Sciatic nerve (tissue), 2 donors: ENCODE results near the gene CEP70. TPM values are rescaled to one million over a fixed set of nuclear protein-coding genes. Genes with fewer than 3 reads are reported as not detected.
"Not testable (repeated sequence)": the region's sequence is repeated elsewhere in the genome, so short reads cannot be mapped to it uniquely, and the experiment has no call there.

Source experiments
- ATAC-seq: fragments of 200-7000 bp; cut with Tn5 transposase; one replicate; pipeline ENCODE4 v1.9.1; 2020; ENCODE audit warnings: mild to moderate bottlenecking, moderate library complexity
- DNase-seq: peaks from one replicate; pipeline ENCODE4 v3.0.0-alpha.2; 2020; ENCODE audit warnings: low spot score
- intact Hi-C: fragments of 100-400 bp; cut with DNase I; formaldehyde crosslinking; loops from one replicate; pipeline ENCODE4 v1.14.2; 2022
- total RNA-seq: library from RNA; stranded (reverse); fragmentation: NEBNext Ultra II Directional; extraction: Animal tissue kit (Norgen Biotek cat#: 25700); gene quantifications from one replicate; pipeline ENCODE4 v1.2.1, GENCODE V29; 2021
- donor health status: DM: no; HTN: no; CAD: no.
- donor health status: DM: no; HTN: no; CAD: no.

The CEP70 gene
- 41.0 TPM for total RNA-seq

- DNase-seq (peak; percentile 95), ATAC-seq (peak; percentile 99)
- intact Hi-C loops = loop anchor here (5.0 kb wide), 1 partner anchor 323 kb away; no protein-coding TSS in a partner anchor
Measured at GRCh38 chr3:138594150-138594934, at the start of gene CEP70. TSS of gene CEP70 (minus strand) at chr3:138594260. CDS start at chr3:138572927, 21,333 bp downstream.

DNA sequence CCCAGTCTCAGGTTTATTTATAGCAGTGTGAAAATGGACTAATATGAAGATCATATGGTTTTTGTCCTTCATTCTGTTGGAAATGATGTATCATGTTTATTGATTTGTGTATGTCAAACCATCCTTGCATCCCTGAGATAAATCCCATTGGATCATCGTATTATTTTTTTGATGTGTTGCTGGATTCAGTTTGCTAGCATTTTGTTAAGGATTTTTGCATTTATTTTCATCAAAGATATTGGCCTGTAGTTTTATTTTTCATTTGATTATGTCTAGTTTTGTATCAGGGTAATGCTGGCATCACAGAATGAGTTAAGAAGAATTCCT, 48.8 kb upstream of the CEP70 start:
- ATAC-seq = no peak
- intact Hi-C loops = no loop called here

DNA sequence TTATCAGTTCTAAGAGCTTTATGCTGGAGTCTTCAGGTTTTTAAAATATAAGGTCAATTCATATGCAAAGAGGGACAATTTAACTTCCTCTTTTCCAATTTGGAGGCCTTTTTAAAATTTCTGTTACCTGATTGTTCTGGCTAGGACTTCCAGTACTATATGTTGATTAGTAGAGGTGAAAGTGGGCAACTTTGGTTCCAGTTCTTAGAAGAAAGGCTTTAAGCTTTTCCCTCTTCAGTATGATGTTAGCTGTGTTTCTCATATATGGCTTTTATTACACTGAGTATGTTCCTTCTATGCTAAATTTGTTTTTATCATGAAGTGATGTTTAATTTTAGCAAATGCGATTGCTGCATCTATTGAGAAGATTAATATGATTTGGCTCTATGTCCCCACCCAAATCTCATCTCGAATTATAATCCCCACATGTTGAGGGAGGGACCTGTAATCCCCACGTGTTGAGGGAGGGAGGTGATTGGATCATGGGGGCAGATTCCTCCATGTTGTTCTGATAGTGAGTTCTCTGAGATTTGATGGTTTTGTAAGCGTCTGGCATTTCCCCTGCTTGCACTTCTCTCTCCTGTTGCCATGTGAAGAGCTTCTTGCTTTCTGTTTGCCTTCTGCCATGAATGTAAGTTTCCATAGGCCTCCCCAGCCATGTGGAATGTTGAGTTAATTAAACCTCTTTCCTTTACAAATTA, 48.3 kb upstream of the CEP70 start:
- DNase-seq (no peak), ATAC-seq (no peak)
- intact Hi-C loops = no loop called here

More for the DNA sequence above, 48.8 kb upstream of the CEP70 start:
- DNase-seq = no peak

- DNase-seq (no peak), ATAC-seq (no peak)
- intact Hi-C loops = no loop called here
Measured at GRCh38 chr3:138640537-138640936, 46.5 kb upstream of the CEP70 start.

GRCh38 chr3:138638641-138639040, 44.6 kb upstream of the CEP70 start:
- DNase-seq (no peak), ATAC-seq (peak; percentile 70)
- intact Hi-C loops = no loop called here

- ATAC-seq (no peak), DNase-seq (no peak)
- intact Hi-C loops = no loop called here
Measured at GRCh38 chr3:138629526-138629925, 35.5 kb upstream of the CEP70 start.

DNA sequence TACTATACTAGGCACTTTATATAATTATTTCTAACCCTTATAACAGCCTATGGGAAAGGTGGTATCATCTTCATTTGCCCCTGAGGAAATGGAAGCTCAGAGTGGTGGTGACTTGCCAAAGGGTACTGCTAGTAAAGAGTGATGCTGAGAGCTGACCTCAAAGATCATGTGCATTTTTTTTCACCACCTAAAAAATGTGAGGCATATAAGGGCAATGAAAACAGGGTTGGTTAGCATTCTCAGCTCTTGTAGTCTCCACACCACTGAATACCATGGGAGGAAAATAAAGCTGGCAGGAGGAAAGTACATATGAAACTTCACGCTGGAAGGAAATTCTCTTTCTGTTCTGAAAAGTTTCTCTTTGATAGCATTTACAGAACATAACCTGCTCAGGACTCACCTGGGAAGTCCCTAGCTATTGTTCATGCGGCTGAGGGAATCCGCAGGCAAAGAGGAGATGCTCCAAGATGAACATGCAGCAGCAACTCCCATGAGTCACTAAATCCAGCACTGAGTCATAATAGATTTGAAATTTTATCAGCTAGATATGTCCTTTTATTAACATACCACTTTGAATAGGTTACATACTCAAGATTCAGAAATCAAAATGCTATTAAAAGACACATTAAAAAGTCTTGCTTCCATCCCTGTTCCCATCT, 31.8 kb upstream of the CEP70 start:
- intact Hi-C loops = no loop called here
- no peak for ATAC-seq
- DNase-seq = no peak

- intact Hi-C loops = no loop called here
- ATAC-seq = no peak
- DNase-seq = no peak
Measured at GRCh38 chr3:138624518-138624917, 30.5 kb upstream of the CEP70 start.

DNA sequence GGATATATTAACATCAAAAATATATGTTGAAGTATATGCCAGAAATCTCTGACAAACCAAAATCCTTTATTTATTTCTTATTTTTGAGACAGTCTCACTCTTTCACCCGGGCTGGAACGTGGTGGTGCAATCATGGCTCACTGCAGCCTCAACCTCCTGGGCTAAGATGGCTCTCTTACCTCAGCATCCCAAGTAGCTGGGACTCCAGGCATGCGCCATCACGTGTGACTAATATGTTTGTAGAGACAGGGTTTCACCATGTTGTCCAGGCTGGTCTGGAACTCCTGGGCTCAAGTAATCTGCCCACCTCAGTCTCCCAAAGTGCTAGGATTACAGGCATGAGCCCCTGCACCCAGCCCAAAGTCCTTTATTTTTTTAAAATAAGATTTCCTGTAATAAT, 26.4 kb upstream of the CEP70 start:
- ATAC-seq (no peak), DNase-seq (no peak)
- intact Hi-C loops = no loop called here

GRCh38 chr3:138615462-138615861, 21.4 kb upstream of the CEP70 start:
- intact Hi-C loops = no loop called here
- DNase-seq (no peak), ATAC-seq (no peak)

GRCh38 chr3:138609898-138610266, 15.8 kb upstream of the CEP70 start:
- DNase-seq (no peak), ATAC-seq (no peak)
- intact Hi-C loops = no loop called here

DNA sequence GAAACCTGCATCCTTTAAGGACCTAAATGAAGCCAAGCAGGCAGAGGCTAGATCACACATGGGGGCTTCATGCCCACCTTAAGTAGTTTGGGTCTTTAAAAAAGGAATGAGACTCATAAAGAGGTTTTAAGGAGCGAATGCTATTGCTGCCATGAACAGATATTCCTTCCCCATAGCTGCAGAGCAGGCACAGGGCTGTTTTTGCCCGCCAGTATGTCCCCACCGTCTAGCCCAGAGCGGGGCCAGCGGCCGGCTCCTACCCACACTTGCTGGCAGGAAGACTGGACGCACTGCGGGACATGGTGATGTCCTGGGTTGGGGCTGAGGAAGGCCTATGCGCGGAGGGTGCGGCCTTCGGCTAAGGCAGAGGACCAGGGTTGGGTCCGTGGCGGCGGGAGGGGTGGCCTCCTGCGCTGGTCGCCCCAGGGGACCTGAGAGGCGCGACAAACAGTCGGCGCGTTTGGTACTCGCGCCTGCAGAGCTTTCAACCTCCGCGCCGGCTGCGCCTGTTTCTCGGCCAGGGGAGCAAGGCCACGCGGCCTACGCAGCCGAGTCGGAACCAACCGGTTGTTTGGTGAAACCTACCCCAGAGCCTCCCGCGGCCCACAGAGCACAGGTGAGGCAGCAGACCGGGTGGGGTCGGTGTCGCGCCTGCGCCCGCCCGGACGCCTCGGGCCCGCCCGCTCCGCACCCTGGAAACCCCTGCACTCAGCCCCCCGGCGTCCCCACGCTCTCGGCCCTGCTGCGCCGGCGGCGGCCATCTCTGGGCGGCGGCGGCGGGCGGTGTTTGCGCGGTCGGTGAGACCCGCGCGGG, 14.5 kb upstream of the CEP70 start, which contains the start of gene FAIM:
Gene FAIM, plus strand, starts transcription at position 450 of the 814 bp plus-strand sequence. CDS start 10,956 bp downstream, outside the sequence.
- intact Hi-C loops = no loop called here
- DNase-seq = peak; percentile 81
- ATAC-seq = peak; percentile 83

DNA sequence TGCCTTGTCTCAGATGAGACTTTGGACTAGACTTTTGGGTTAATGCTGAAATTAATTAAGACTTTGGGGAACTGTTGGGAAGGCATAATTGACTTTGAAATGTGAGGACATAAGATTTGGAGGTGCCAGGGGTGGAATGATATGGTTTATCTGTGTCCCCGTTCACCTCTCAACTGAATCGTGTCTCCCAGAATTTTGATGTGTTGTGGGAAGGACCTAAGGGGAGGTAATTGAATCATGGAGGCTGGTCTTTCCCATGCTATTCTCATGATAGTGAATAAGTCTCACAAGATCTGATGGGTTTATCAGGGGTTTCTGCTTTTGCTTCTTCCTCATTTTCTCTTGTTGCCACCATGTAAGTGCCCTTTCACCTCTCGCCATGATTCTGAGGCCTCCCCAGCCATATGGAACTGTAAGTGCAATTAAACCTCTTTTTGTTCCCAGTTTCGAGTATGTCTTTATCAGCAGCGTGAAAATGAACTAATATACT, 10.1 kb upstream of the CEP70 start:
- DNase-seq, intact Hi-C loops, ATAC-seq: not testable (repeated sequence)

- ATAC-seq, DNase-seq, intact Hi-C loops: not testable (repeated sequence)
Measured at GRCh38 chr3:138601661-138602060, 7.6 kb upstream of the CEP70 start.

DNA sequence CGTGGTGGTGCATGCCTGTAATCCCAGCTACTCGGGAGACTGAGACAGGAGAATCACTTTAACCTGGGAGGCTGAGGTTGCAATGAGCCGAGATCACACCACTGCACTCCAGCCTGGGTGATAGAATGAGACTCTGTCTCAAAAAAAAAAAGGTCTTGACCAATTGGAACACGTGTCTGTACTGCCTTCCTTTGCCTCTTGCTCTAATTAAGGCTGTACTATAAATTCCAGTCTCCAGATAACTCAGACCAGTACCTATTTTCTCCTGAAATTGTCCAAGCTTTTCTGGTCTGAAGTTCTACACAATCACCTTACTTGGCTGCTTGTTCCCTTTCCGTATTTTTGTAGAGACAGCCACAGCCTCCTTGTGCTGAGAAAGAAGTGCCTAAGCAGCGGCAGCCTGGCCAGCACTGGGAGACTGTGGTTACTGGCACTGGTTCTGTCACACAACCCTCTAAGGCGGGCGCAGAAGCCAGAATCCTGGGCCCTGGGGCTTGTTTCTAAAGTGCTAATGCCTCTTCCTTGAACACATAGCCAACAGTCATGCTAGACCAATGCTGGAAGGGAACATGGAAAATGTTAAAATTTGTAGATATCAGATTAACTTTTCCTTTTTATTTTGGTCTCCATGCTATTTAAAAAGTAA, 6.2 kb upstream of the CEP70 start:
- ATAC-seq = peak; percentile 49

GRCh38 chr3:138598534-138598933, 4.5 kb upstream of the CEP70 start:
- DNase-seq = no peak
- no peak for ATAC-seq
- intact Hi-C loops = no loop called here

More for the DNA sequence above, 6.2 kb upstream of the CEP70 start:
- intact Hi-C loops = no loop called here
- no peak for DNase-seq

DNA sequence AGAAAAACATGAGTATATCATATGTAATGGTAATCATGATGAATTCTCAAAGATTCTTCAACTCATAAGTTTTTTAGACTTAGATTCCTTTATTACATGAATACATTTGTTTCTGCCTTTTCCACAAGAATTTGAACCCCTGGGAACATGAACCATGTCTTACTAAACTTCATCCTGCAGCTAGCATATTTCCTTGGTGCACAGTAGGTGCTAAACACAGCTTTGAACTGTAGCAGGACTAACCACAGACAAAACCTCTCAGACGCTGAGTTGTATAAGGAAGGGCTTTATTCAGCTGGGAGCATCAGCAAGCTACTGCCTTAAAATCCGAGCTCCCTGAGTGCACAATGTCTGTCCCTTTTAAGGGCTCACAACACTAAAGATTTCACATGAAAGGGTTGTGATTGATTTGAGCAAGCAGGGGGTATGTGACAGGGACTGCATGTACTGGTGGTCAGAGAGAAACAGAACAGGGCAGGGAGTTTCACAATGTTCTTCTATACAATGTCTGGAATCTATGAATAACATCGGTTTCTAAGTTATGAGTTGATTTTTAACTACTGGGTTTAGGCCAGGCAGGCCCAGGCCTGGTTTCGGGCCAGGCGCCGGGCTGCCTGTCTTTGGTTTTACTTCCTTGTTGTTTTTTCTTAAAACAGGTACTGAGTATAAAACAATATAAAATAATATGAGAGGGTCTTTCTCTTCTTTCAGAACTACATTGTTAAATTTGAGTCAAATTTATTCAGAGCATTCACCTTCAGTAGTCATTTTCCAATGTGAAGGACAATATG, 3.3 kb upstream of the CEP70 start:
- DNase-seq, intact Hi-C loops, ATAC-seq: not testable (repeated sequence)
